ENCODE data around the gene CHKB.

DNA sequence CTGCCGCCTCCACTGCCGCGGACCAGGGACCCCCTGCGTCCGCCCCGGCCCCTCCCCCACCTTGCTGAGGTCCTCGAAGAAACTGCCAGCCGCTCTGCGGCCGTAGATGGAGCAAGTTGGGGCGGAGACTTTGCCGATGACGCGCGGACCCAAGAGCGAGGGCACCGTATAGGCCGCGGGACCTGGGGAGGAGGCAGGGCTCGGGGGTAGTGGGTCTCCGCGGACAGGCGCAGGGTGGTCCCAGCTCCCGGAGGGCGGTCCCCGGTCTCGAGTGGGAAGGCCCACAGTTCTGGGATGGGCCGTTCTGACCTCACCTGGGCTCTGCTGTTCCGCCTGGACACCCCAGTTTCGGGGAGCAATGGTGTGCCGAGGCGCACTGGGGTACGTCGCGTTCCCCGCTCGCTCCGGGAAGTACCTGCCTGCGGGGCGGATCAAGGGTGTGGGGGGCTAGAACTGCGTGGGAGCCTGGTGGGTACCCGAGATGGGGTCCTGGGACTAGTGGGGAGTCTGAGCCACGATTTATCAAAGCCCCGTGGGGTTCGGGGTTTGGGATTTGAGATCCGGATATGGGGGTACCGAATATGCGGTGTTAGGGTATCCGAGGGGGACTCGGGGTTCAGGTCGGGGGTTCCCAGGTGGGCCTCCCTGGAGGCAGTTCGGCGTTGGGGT is 51.6 kb downstream of the CHKB start:
- TF ChIP-seq, protein P1, sequence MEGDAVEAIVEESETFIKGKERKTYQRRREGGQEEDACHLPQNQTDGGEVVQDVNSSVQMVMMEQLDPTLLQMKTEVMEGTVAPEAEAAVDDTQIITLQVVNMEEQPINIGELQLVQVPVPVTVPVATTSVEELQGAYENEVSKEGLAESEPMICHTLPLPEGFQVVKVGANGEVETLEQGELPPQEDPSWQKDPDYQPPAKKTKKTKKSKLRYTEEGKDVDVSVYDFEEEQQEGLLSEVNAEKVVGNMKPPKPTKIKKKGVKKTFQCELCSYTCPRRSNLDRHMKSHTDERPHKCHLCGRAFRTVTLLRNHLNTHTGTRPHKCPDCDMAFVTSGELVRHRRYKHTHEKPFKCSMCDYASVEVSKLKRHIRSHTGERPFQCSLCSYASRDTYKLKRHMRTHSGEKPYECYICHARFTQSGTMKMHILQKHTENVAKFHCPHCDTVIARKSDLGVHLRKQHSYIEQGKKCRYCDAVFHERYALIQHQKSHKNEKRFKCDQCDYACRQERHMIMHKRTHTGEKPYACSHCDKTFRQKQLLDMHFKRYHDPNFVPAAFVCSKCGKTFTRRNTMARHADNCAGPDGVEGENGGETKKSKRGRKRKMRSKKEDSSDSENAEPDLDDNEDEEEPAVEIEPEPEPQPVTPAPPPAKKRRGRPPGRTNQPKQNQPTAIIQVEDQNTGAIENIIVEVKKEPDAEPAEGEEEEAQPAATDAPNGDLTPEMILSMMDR (IDR thresholded peaks at IDR 0.05), result no peak
- peak; percentile 87 to 91 (median 91) for TF ChIP-seq POLR2AphosphoS5 (IDR thresholded peaks at IDR 0.05)

All from transverse colon (tissue), 4 donors.